ENCODE data around the gene HSD17B8. TPM values are rescaled to one million over a fixed set of nuclear protein-coding genes. Genes with fewer than 3 reads are reported as not detected.

HSD17B8 gene
- total RNA-seq, 2 experiments from 2014 or later, result 11.6 to 18.8 TPM

DNA sequence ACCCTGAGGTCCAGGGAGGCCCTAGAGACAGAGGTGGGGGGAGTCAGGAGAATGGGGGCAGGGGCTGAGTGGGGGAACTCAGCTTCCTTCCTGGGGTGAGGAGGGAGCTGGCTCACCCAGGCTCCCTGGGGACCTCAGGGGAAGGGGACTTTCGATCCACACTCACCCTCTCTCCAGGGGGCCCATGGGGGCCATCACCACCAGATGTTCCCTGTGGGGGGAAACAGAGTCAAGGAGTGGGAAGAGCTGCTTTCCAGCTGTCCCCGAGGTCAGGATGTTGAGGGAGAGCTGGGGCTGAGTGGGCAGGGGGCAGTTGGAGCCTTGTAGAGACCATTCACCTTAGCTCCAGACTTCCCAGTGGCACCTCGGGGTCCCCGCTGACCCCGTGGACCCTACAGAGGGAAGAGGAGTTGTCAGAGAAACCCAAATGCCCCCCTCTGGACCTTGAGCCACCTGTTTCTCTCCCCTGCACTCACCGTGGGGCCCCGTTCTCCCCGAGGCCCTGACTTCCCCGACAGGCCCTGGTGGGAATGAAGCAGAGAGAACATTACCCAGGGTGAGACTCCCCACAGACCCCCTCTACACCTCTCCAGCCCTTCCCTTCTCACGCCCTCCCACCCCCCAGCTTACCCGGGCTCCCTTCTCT is 30.8 kb upstream of the HSD17B8 start:
- Histone ChIP-seq H3K27ac (ENCODE audit: low read depth, low read length, poor library complexity, severe bottlenecking) (no peak overlapping the region), H3K9me2 (ENCODE audit: insufficient read depth, low read length) (no peaks in the 10 kb centered on the region), H3K4me2 (ENCODE audit: low read length) (no peak overlapping the region), H3K36me3 (ENCODE audit: insufficient read depth, low read length) (no peaks in the 10 kb centered on the region), H3K4me3 (ENCODE audit: low read depth, low read length, poor library complexity, severe bottlenecking) (no peak overlapping the region), H4K20me1 (ENCODE audit: insufficient read depth, low read length) (no peaks in the 10 kb centered on the region), H3K4me1 (ENCODE audit: insufficient read depth, low read length, poor library complexity, severe bottlenecking) (peaks cover 4% of the 10 kb centered on the region), H3K79me2 (ENCODE audit: insufficient read depth, low read depth, low read length) (no peaks in the 10 kb centered on the region), H3K9me3 (ENCODE audit: low read length) (no peaks in the 10 kb centered on the region), H2AFZ (ENCODE audit: low read length) (no peak overlapping the region)
- TF ChIP-seq EZH2phosphoT487 (IDR thresholded peaks at IDR 0.05; ENCODE audit: borderline replicate concordance, low read depth, low read length), result no peak
- TF ChIP-seq, protein P1, sequence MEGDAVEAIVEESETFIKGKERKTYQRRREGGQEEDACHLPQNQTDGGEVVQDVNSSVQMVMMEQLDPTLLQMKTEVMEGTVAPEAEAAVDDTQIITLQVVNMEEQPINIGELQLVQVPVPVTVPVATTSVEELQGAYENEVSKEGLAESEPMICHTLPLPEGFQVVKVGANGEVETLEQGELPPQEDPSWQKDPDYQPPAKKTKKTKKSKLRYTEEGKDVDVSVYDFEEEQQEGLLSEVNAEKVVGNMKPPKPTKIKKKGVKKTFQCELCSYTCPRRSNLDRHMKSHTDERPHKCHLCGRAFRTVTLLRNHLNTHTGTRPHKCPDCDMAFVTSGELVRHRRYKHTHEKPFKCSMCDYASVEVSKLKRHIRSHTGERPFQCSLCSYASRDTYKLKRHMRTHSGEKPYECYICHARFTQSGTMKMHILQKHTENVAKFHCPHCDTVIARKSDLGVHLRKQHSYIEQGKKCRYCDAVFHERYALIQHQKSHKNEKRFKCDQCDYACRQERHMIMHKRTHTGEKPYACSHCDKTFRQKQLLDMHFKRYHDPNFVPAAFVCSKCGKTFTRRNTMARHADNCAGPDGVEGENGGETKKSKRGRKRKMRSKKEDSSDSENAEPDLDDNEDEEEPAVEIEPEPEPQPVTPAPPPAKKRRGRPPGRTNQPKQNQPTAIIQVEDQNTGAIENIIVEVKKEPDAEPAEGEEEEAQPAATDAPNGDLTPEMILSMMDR (conservative IDR thresholded peaks at IDR 0.05; ENCODE audit: low read length), result no peak
- BruUV-seq (replicated peaks), result no TSS peak
- no peak for DNase-seq (ENCODE audit: low spot score)
- intact Hi-C loops (cut with micrococcal nuclease; ENCODE audit: unreplicated experiment), result no loop called here
- ChIA-PET POLR2A (interaction anchor here (0.9 to 1.0 kb wide), 2 partner anchors 96 to 281 kb away, joined by 3 read pairs; partner anchors contain the start of gene ZBTB9), CTCF (ENCODE audit: unreplicated experiment) (no interaction called here)

- POLR2A ChIA-PET, result no interaction called here
- Histone ChIP-seq H3K4me2 (ENCODE audit: low read length) (no peak overlapping the region), H3K4me1 (ENCODE audit: insufficient read depth, low read length, poor library complexity, severe bottlenecking) (peaks cover 4% of the 10 kb centered on the region), H2AFZ (ENCODE audit: low read length) (no peak overlapping the region), H3K36me3 (ENCODE audit: insufficient read depth, low read length) (no peaks in the 10 kb centered on the region), H3K79me2 (ENCODE audit: insufficient read depth, low read depth, low read length) (no peaks in the 10 kb centered on the region), H3K9me2 (ENCODE audit: insufficient read depth, low read length) (no peaks in the 10 kb centered on the region), H3K27ac (ENCODE audit: low read depth, low read length, poor library complexity, severe bottlenecking) (no peak overlapping the region), H4K20me1 (ENCODE audit: insufficient read depth, low read length) (no peaks in the 10 kb centered on the region), H3K4me3 (ENCODE audit: low read depth, low read length, poor library complexity, severe bottlenecking) (no peak overlapping the region), H3K9me3 (ENCODE audit: low read length) (no peaks in the 10 kb centered on the region)
- no peak for DNase-seq (ENCODE audit: low spot score)
- intact Hi-C loops (cut with micrococcal nuclease; ENCODE audit: unreplicated experiment), result no loop called here
- TF ChIP-seq, protein P1 (conservative IDR thresholded peaks at IDR 0.05; ENCODE audit: low read length), result no peak
- TF ChIP-seq EZH2phosphoT487 (IDR thresholded peaks at IDR 0.05; ENCODE audit: borderline replicate concordance, low read depth, low read length), result no peak
- CTCF ChIA-PET (ENCODE audit: unreplicated experiment), result no interaction called here
- no TSS peak for BruUV-seq (replicated peaks)
Observed at GRCh38 chr6:33174784-33175183, 29.7 kb upstream of the HSD17B8 start.

GRCh38 chr6:33175436-33176069 is 28.9 kb upstream of the HSD17B8 start:
- peaks cover 4% of the 10 kb centered on the region for H3K4me1 ChIP-seq (ENCODE audit: insufficient read depth, low read length, poor library complexity, severe bottlenecking)
- no peaks in the 10 kb centered on the region for H3K9me3 ChIP-seq (ENCODE audit: low read length)
- no peak for DNase-seq (ENCODE audit: low spot score)
- H4K20me1 ChIP-seq (ENCODE audit: insufficient read depth, low read length), result no peaks in the 10 kb centered on the region
- H2AFZ ChIP-seq (ENCODE audit: low read length), result no peak overlapping the region
- no peaks in the 10 kb centered on the region for H3K9me2 ChIP-seq (ENCODE audit: insufficient read depth, low read length)
- BruUV-seq (replicated peaks), result no TSS peak
- no peak overlapping the region for H3K4me2 ChIP-seq (ENCODE audit: low read length)
- POLR2A ChIA-PET, result no interaction called here
- H3K79me2 ChIP-seq (ENCODE audit: insufficient read depth, low read depth, low read length), result no peaks in the 10 kb centered on the region
- intact Hi-C loops (cut with micrococcal nuclease; ENCODE audit: unreplicated experiment), result no loop called here
- no peaks in the 10 kb centered on the region for H3K36me3 ChIP-seq (ENCODE audit: insufficient read depth, low read length)
- H3K4me3 ChIP-seq (ENCODE audit: low read depth, low read length, poor library complexity, severe bottlenecking), result no peak overlapping the region
- H3K27ac ChIP-seq (ENCODE audit: low read depth, low read length, poor library complexity, severe bottlenecking), result no peak overlapping the region
- CTCF ChIA-PET (ENCODE audit: unreplicated experiment), result no interaction called here
- no peak for TF ChIP-seq EZH2phosphoT487 (IDR thresholded peaks at IDR 0.05; ENCODE audit: borderline replicate concordance, low read depth, low read length)
- TF ChIP-seq, protein P1 (conservative IDR thresholded peaks at IDR 0.05; ENCODE audit: low read length), result no peak

Measured in OCI-LY7 (cell line).